ENCODE data around the gene LRPAP1. TPM values are rescaled to one million over a fixed set of nuclear protein-coding genes. Genes with fewer than 3 reads are reported as not detected.
"Not testable (repeated sequence)": the region's sequence is repeated elsewhere in the genome, so short reads cannot be mapped to it uniquely, and the experiment has no call there.

Gene LRPAP1
- total RNA-seq, 4 donors from 2014 or later, result 168 to 320 (median 259) TPM

GRCh38 chr4:3549694-3550001 lies 17.4 kb upstream of the LRPAP1 start:
- H3K27ac ChIP-seq; intact Hi-C loops (cut with DNase I): not testable (repeated sequence)
- 60% methylated on average over 1 of the region's 6 CpGs; no CpG with 5 or more reads in 1 of the 2 donors for WGBS, 2 donors

DNA sequence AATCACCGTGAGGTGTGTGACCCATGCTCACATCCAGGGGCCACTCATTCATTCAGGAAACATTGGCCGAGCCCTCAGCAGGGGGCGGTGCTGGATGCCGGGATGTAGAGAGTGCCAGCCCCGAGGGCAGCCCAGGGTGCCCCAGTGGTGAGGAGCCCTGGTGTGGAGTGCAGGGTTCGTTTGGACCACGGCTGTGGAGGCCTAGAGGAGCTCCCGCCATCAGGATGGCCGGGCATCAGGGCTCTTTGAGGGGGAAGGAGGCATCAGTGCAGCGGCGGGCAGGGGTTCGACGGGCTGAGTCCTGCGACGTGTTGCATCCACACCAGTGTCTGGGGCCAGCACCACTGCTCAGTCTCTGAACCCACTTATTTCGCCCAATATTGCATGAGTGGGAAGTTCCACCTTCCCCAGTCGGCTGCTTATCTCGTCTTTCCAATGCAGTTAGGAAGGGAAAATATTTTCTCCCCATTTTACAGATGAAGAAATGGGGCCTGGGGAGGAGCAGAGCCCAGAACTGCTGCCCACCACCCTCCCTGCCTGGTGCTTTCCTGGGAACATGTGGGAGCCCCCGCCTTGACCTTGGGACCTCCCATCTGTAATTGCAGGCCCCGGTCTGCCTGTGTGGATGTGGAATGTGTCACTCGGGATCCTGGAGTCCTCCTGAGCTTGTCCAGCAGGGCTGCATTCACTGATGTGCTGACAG lies 16.9 kb upstream of the LRPAP1 start:
- H3K9me3 ChIP-seq; DNase-seq; H3K27me3 ChIP-seq; H3K27ac ChIP-seq; H3K4me3 ChIP-seq (replicated peaks in 1 of 3); H3K4me1 ChIP-seq; H3K36me3 ChIP-seq; intact Hi-C loops (cut with DNase I): not testable (repeated sequence)
- 86 to 89% methylated on average over 12 to 15 of the region's 21 CpGs for WGBS, 2 donors

More at GRCh38 chr4:3549694-3550001, 17.4 kb upstream of the LRPAP1 start:
- not testable (repeated sequence) for H3K4me3 ChIP-seq (replicated peaks in 1 of 3); H3K36me3 ChIP-seq; H3K4me1 ChIP-seq; H3K27me3 ChIP-seq; DNase-seq; H3K9me3 ChIP-seq

DNA sequence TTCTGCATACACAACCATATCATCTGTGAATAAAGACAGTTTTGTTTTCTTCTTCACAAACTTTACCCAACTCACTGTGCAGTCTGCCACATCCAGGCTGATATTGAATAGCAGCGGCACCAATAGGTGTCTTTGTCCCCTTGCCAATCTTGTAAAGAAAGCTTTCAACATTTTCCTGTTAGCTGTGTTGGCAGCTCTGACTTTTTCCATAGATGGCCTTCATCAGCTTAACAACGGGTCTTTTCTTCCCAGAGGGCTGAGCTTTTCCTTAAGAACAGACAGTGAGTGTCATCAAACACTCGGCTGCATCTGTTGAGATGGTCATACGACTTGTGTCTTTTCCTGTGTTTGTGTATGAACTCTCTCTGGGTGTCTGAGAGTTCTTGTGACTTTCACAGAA lies 14.5 kb upstream of the LRPAP1 start:
- WGBS, 2 donors, result 40 to 57% methylated on average over 4 of the region's 4 CpGs
- H3K27me3 ChIP-seq; intact Hi-C loops (cut with DNase I); H3K9me3 ChIP-seq; H3K4me3 ChIP-seq (replicated peaks in 1 of 3); H3K27ac ChIP-seq; H3K4me1 ChIP-seq; H3K36me3 ChIP-seq; DNase-seq: not testable (repeated sequence)

GRCh38 chr4:3545351-3545750 lies 13.1 kb upstream of the LRPAP1 start:
- H3K9me3 ChIP-seq; intact Hi-C loops (cut with DNase I); H3K4me3 ChIP-seq (replicated peaks in 1 of 3); H3K27ac ChIP-seq; H3K4me1 ChIP-seq; H3K27me3 ChIP-seq; DNase-seq; H3K36me3 ChIP-seq: not testable (repeated sequence)
- WGBS, 2 donors, result 95% methylated on average over 8 of the region's 8 CpGs; no CpG with 5 or more reads in 1 of the 2 donors

DNA sequence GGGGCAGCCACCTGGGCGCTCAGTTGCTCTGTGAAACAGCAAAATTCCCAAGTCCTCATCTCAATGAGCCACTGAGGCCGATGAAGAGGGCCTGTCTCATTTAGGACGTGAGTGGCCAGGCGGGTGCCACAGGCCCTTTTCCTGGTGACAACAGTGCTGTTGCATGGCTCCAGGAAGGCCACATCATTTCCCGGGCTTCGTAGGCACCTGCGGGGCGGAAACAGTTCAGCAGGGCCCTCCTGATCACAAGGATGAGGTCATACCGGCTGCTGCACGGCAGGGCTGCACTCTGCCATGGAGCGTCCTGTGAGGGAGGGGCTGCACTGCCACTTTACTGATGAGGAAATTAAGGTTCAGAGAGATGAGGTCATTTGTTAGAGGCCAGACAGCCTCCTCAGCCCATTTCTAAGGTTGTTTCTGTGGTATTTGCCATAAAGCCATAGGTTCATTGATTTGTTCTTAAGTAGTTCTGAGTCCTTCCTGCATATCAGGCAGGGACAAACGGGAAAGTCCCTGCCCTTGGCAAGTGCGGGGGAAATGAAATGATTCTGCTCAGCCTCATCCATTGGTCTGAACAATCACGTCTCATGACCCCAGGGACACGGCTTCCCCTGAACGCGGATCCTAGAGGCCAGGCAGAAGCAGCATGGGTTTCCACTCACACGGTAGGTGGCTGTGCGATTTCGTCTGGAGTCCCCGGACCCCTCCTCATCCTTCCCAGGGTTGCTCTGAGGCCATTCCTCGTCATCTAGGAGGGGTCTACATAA lies 12.2 kb upstream of the LRPAP1 start:
- H3K9me3 ChIP-seq; H3K27ac ChIP-seq; intact Hi-C loops (cut with DNase I); H3K27me3 ChIP-seq; H3K36me3 ChIP-seq; H3K4me1 ChIP-seq; H3K4me3 ChIP-seq (replicated peaks in 1 of 3); DNase-seq: not testable (repeated sequence)
- WGBS, 2 donors, result 67 to 78% methylated on average over 21 to 22 of the region's 22 CpGs

DNA sequence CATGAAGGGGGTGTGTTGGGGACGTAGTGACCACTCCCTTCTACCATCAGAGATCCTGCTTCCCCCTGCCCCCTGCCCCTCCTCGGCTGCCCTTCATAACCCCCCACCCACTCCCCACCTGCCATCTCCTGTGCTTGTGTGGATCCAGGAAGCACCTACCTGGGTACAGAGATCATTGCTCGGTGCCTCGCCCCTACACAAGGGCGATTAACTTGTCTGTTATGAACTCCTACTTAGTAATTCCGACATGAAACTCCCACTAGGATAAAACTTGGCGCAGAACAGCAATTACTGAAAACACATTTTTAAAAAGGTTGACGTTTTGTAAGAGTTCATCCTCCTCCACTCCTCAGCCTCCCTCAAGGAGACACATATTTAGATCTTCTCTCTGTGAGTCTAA lies 11.2 kb upstream of the LRPAP1 start:
- H3K9me3 ChIP-seq; H3K27me3 ChIP-seq; H3K4me3 ChIP-seq (replicated peaks in 1 of 3); intact Hi-C loops (cut with DNase I); H3K27ac ChIP-seq; H3K36me3 ChIP-seq; H3K4me1 ChIP-seq; DNase-seq: not testable (repeated sequence)
- WGBS, 2 donors, result 80 to 84% methylated on average over 6 of the region's 8 CpGs

DNA sequence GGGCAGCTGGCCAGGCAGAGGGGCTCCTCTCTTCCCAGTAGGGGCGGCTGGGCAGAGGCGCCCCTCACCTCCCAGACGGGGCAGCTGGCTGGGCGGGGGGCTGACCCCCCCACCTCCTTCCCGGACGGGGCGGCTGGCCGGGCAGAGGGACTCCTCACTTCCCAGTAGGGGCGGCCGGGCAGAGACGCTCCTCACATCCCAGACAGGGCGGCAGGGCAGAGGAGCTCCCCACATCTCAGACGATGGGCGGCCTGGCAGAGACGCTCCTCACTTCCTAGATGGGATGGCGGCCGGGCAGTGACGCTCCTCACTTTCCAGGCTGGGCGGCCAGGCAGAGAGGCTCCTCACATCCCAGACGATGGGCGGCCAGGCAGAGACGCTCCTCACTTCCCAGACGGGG lies 6.7 kb upstream of the LRPAP1 start:
- H3K4me1 ChIP-seq; H3K27me3 ChIP-seq; H3K27ac ChIP-seq; DNase-seq; H3K9me3 ChIP-seq; H3K36me3 ChIP-seq; intact Hi-C loops (cut with DNase I); H3K4me3 ChIP-seq (replicated peaks in 1 of 3): not testable (repeated sequence)
- 97% methylated on average over 15 to 17 of the region's 23 CpGs for WGBS, 2 donors

DNA sequence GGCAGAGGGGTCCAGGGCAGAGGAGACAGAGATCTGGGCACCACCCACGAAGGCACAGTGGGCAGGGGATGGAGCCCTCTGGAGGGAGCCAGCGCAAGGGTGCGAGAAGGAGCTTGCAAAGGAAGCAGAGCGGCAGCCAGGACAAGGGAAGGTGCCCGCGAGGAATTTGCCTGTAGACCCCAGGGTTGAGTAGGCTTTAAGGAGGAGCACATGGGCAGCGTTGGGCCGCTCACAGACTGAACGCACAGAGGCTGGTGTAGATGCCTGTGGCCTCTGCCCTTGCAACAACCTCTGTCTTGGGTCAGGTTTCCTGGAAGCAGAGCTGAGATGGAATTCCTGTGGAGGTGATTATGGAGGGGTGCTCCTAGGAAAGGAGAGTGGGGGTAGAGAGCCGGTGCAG lies 3.6 kb upstream of the LRPAP1 start:
- H3K4me1 ChIP-seq, result peaks cover 15% of the 10 kb centered on the region in 2 donors
- H3K27me3 ChIP-seq; H3K36me3 ChIP-seq; DNase-seq; H3K4me3 ChIP-seq (replicated peaks in 1 of 3); intact Hi-C loops (cut with DNase I); H3K27ac ChIP-seq; H3K9me3 ChIP-seq: not testable (repeated sequence)
- 77 to 79% methylated on average over 9 to 10 of the region's 10 CpGs for WGBS, 2 donors

DNA sequence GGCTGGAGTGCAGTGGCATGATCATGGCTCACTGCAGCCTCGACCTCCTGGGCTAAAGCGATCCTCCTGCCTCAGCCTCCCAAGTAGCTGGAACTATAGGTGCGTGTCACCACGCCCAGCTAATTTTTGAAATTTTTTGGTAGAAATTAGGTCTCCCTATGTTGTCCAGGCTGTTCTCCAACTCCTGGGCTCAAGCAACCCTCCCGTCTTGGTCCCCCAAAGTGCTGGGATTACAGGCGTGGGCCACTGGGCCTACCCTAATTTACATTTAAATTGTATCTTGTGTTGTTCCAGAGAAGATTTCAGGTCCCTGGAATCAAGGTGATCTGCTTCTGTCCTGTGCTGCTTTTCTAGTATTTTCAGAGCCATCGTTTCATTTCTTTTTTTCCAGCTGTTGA lies 1.2 kb upstream of the LRPAP1 start:
- no peak for DNase-seq
- intact Hi-C loops (cut with DNase I), result no loop called here
- 98% methylated on average over 7 of the region's 7 CpGs for WGBS, 2 donors

More for the DNA sequence above, 1.2 kb upstream of the LRPAP1 start:
- no peaks in the 10 kb centered on the region for H3K9me3 ChIP-seq
- H3K36me3 ChIP-seq, result peaks cover 0 to 3% of the 10 kb centered on the region in 2 donors
- TF ChIP-seq POLR2A (IDR thresholded peaks at IDR 0.05), result no peak
- TF ChIP-seq CTCF (IDR thresholded peaks at IDR 0.05), result no peak
- no peak overlapping the region for H3K4me3 ChIP-seq (replicated peaks in 1 of 3)
- no peaks in the 10 kb centered on the region for H3K27me3 ChIP-seq
- peaks cover 20 to 22% of the 10 kb centered on the region in 2 donors for H3K4me1 ChIP-seq
- H3K27ac ChIP-seq, result no peak overlapping the region
